ENCODE measurements around the gene EMC7. TPM values are rescaled to one million over a fixed set of nuclear protein-coding genes. Genes with fewer than 3 reads are reported as not detected.

EMC7 gene
- total and polyA plus RNA-seq, 10 of the 15 experiments (the other 5 are each of a cell fraction or from before 2014, with no cell fraction given), result 16.5 to 88.9 (median 45.0) TPM

DNA sequence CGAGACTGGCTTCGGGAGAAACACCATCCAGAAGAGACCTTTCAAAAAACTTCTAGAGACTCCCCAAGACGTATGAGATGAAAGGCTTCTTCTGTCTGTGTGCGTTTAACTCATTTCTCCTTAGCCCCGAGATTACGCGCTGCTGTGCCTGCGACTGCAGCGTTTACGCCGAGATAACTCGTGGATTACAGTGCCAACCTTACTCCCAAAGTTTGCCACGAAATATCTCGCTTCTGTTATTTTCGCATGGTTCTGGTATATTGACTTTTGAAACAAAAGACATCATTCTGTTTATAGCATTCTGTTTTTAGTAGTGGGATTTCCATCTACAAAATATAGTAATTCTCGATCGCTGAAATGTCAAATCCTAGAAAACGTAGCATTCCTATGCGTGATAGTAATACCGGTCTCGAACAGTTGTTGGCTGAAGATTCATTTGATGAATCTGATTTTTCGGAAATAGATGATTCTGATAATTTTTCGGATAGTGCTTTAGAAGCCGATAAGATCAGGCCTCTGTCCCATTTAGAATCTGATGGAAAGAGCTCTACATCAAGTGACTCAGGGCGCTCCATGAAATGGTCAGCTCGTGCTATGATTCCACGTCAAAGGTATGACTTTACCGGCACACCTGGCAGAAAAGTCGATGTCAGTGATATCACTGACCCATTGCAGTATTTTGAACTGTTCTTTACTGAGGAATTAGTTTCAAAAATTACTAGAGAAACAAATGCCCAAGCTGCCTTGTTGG is 688 bp upstream of the EMC7 start (continued):
- TF ChIP-seq, protein P1, sequence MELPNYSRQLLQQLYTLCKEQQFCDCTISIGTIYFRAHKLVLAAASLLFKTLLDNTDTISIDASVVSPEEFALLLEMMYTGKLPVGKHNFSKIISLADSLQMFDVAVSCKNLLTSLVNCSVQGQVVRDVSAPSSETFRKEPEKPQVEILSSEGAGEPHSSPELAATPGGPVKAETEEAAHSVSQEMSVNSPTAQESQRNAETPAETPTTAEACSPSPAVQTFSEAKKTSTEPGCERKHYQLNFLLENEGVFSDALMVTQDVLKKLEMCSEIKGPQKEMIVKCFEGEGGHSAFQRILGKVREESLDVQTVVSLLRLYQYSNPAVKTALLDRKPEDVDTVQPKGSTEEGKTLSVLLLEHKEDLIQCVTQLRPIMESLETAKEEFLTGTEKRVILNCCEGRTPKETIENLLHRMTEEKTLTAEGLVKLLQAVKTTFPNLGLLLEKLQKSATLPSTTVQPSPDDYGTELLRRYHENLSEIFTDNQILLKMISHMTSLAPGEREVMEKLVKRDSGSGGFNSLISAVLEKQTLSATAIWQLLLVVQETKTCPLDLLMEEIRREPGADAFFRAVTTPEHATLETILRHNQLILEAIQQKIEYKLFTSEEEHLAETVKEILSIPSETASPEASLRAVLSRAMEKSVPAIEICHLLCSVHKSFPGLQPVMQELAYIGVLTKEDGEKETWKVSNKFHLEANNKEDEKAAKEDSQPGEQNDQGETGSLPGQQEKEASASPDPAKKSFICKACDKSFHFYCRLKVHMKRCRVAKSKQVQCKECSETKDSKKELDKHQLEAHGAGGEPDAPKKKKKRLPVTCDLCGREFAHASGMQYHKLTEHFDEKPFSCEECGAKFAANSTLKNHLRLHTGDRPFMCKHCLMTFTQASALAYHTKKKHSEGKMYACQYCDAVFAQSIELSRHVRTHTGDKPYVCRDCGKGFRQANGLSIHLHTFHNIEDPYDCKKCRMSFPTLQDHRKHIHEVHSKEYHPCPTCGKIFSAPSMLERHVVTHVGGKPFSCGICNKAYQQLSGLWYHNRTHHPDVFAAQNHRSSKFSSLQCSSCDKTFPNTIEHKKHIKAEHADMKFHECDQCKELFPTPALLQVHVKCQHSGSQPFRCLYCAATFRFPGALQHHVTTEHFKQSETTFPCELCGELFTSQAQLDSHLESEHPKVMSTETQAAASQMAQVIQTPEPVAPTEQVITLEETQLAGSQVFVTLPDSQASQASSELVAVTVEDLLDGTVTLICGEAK (IDR thresholded peaks at IDR 0.05; ENCODE audit: borderline replicate concordance), result peak; percentile 5; the same call in 1 of the 2 replicates
- TF ChIP-seq ZNF207 (IDR thresholded peaks at IDR 0.05; ENCODE audit: borderline replicate concordance), result no peak
- TF ChIP-seq GABPA (IDR thresholded peaks at IDR 0.05; ENCODE audit: low read depth), result no peak
- no peak for TF ChIP-seq BRCA1 (IDR thresholded peaks at IDR 0.05; ENCODE audit: low read depth, low read length)
- 0 out of 2 replicates have a peak, but pooled peaks have one; percentile 4 for TF ChIP-seq RAD51 (IDR thresholded peaks at IDR 0.05)
- no peak for TF ChIP-seq SMARCA5 (IDR thresholded peaks at IDR 0.05)
- TF ChIP-seq NKRF (conservative IDR thresholded peaks at IDR 0.05), result peak; percentile 62
- TF ChIP-seq ZNF384 (IDR thresholded peaks at IDR 0.05; ENCODE audit: borderline replicate concordance, low read depth, low read length), result no peak
